Ascending aorta (tissue), 2 donors: ENCODE measurements around the gene PPIF. TPM values are rescaled to one million over a fixed set of nuclear protein-coding genes. Genes with fewer than 3 reads are reported as not detected.

ENCODE experiments used
- DNase-seq, 2 donors: peaks; one replicate each; pipeline ENCODE4 v3.0.0-alpha.2; 2019; ENCODE audit warnings: low spot score in 2 of 2
- H3K27ac ChIP-seq, 2 donors: fragments of 200-600 bp; sonication (generic); one replicate each; pipeline ENCODE4 v1.5.1; 2016 to 2017; ENCODE audit warnings: mild to moderate bottlenecking in 1 of 2
- H3K27me3 ChIP-seq: fragments of 200-600 bp; sonication (generic); one replicate; pipeline ENCODE4 v1.5.1; 2017
- H3K36me3 ChIP-seq, 2 donors: fragments of 200-600 bp; sonication (generic); one replicate each; pipeline ENCODE4 v1.5.1; 2016
- H3K4me1 ChIP-seq, 2 donors: fragments of 200-600 bp; sonication (generic); one replicate each; pipeline ENCODE4 v1.5.1; 2016 to 2017; ENCODE audit warnings: mild to moderate bottlenecking in 1 of 2
- H3K4me3 ChIP-seq, 2 donors: fragments of 200-600 bp; sonication (generic); one replicate each; pipeline ENCODE4 v1.5.1; 2016 to 2017; ENCODE audit warnings: mild to moderate bottlenecking in 1 of 2
- H3K9me3 ChIP-seq, 2 donors: fragments of 200-600 bp; sonication (generic); one replicate each; pipeline ENCODE4 v1.5.1; 2016
- intact Hi-C: fragments of 100-400 bp; cut with DNase I; formaldehyde crosslinking; loops from one replicate; pipeline ENCODE4 v1.15.1; 2023
- total RNA-seq: library from RNA; depleted of rRNA; stranded (reverse); fragments of >200 nt; gene quantifications from one replicate; pipeline ENCODE4 v1.1.0, GENCODE V29; 2016
- TF ChIP-seq, protein P1 (sequence below), 3 experiments: fragments of 200-600 bp in 2 of 3; fragments of 450-650 bp in 1 of 3; sonication (generic) in 2 of 3; IDR thresholded peaks; one replicate each; pipeline ENCODE4 v1.5.1; 2016 to 2019; ENCODE audit warnings: antibody characterized with exemption in 3 of 3, mild to moderate bottlenecking in 1 of 3, moderate library complexity in 1 of 3

PPIF gene
- total RNA-seq, 1 donor from 2014 or later: 172 TPM

DNA sequence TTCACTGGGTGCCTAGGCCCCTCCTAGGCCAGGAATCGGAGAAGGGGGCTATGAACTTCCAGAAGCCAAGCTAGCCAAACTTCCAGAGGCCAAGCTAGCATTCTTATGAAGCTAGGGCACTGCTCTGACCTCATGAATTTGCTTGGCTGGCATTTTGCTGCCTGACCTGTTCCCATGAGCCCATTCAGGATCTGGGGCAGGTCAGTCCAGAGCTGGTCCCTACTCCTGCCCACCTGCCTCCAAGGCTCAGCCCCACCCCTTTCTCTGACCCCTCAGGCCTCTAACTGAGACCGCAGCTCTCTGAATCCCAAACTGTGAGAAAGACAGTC lies 1.3 kb upstream of the PPIF start:
- no peak for DNase-seq
- Histone ChIP-seq H3K27me3 (no peaks in the 10 kb centered on the region), H3K9me3 (no peaks in the 10 kb centered on the region), H3K36me3 (peaks cover 5 to 15% of the 10 kb centered on the region in 2 donors), H3K4me1 (peaks cover 4 to 10% of the 10 kb centered on the region in 2 donors), H3K27ac (no peak overlapping the region), H3K4me3 (no peak overlapping the region)
- TF ChIP-seq, protein P1, sequence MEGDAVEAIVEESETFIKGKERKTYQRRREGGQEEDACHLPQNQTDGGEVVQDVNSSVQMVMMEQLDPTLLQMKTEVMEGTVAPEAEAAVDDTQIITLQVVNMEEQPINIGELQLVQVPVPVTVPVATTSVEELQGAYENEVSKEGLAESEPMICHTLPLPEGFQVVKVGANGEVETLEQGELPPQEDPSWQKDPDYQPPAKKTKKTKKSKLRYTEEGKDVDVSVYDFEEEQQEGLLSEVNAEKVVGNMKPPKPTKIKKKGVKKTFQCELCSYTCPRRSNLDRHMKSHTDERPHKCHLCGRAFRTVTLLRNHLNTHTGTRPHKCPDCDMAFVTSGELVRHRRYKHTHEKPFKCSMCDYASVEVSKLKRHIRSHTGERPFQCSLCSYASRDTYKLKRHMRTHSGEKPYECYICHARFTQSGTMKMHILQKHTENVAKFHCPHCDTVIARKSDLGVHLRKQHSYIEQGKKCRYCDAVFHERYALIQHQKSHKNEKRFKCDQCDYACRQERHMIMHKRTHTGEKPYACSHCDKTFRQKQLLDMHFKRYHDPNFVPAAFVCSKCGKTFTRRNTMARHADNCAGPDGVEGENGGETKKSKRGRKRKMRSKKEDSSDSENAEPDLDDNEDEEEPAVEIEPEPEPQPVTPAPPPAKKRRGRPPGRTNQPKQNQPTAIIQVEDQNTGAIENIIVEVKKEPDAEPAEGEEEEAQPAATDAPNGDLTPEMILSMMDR (IDR thresholded peaks at IDR 0.05): no peak
- intact Hi-C loops: no loop called here

DNA sequence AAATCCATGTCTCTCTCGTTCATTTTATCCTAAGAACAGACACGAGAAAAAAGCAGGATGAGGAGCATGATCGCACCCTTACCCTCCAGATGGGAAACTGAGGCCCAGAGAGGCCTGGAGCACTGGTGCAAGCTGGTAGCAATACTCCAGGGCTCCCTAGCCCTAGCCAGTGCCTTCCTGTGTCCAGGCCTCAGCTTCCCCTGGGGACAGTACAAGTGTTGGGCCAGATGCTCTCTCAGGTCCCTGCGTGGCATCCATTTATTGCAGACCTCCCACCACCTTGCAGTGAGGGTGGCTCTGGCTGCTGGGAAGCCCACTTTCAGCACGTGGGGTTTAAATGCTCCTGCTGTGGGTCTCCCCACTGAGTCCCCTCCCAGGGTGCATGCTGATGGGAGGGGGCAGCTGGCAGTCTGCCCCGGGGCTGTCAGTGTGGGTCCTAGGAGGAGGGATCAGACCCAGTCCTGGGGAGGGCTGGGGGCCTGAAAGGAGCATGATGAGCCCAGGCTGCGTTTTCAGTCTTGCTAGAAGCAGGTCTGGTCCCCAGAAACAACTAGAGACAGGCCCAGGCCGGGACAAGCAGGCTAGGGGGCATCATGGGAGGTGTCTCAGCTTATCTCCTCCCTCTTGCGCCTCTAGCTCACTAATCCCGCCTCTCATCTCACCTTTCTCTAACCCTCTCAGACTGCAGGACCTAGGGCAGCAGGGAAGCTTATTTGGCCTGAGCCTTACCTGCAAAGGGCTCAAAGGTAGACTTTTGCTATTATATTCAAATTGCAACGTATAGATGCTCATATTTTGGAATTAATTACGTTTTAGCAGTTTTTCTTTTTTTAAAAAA lies 662 bp upstream of the PPIF start:
- TF ChIP-seq, protein P1 (IDR thresholded peaks at IDR 0.05): no peak
- Histone ChIP-seq H3K36me3 (peaks cover 11 to 21% of the 10 kb centered on the region in 2 donors), H3K9me3 (no peaks in the 10 kb centered on the region), H3K27me3 (no peaks in the 10 kb centered on the region), H3K4me3 (peak overlapping the region; percentile 67 to 80), H3K4me1 (peaks cover 4 to 10% of the 10 kb centered on the region in 2 donors), H3K27ac (no peak overlapping the region)
- DNase-seq: no peak
- intact Hi-C loops: no loop called here

DNA sequence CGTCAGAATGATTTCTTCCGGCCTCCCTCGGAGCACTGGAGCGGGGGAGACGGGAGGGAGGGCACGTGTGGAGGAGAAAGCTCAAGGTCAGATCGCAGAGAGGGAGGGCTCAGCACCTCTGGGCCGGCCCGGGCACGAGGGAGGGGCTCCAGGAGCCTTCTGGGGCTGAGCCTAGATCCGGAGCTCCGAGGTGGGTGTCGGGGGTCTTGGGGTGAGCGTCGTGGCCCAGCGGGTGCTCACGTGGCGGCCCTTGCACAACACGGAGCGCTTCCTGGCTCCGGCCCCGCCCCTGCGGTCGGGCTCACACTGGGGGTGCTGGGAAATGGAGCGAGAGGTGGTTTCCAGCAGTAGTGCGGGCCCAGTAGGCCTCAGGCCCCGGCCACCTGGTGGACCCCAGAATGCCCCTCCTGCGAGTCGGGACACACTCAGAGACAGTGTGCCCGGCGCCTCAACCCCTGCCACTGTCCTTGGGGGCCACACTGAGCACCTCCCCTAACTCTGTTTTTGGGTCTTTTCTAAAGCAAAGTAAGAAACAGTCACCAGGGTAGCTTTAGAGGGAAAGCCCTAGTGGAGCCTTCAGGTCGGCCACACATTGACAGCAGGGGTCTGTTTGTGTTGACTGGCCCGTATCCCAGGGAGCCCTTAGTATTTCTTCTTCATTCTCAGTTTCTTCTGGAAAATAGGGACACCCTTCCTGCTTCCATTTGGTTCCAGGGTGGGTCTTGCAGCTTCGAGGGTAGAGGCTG lies 798 bp downstream of the PPIF start:
- intact Hi-C loops: no loop called here
- H3K4me1 ChIP-seq: peaks cover 4 to 10% of the 10 kb centered on the region in 2 donors
- H3K36me3 ChIP-seq: peaks cover 20 to 36% of the 10 kb centered on the region in 2 donors
- TF ChIP-seq, protein P1 (IDR thresholded peaks at IDR 0.05): no peak
- H3K4me3 ChIP-seq: peak overlapping the region; percentile 67 to 80
- peak overlapping the region; percentile 64 to 73 for H3K27ac ChIP-seq
- peak in 1 of 2 donors; percentile 84 for DNase-seq
- no peaks in the 10 kb centered on the region for H3K27me3 ChIP-seq
- no peaks in the 10 kb centered on the region for H3K9me3 ChIP-seq

DNA sequence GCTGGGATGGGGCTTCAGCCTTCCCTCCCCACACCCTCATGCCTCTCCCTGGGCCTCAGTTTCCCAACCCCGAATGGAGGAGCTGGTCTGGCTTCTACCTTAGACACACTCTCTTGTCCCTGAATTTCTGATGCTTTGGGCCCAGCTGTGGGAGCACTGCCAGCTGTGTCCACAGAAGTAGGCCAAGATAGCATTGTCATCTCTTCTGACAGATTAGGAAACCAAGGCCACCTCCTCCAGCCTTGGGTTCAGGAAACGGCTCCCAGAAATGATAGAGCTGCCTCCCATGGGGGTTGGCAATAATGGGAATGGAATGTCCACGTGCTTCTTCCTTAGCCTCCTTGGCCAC lies 1.3 kb downstream of the PPIF start:
- Histone ChIP-seq H3K27me3 (no peaks in the 10 kb centered on the region), H3K4me1 (peaks cover 4 to 10% of the 10 kb centered on the region in 2 donors), H3K4me3 (peak overlapping the region; percentile 67 to 80), H3K27ac (peak overlapping the region in 1 of 2 donors; percentile 73), H3K9me3 (no peaks in the 10 kb centered on the region), H3K36me3 (peaks cover 24 to 40% of the 10 kb centered on the region in 2 donors)
- TF ChIP-seq, protein P1 (IDR thresholded peaks at IDR 0.05): no peak
- DNase-seq: no peak
- intact Hi-C loops: no loop called here

DNA sequence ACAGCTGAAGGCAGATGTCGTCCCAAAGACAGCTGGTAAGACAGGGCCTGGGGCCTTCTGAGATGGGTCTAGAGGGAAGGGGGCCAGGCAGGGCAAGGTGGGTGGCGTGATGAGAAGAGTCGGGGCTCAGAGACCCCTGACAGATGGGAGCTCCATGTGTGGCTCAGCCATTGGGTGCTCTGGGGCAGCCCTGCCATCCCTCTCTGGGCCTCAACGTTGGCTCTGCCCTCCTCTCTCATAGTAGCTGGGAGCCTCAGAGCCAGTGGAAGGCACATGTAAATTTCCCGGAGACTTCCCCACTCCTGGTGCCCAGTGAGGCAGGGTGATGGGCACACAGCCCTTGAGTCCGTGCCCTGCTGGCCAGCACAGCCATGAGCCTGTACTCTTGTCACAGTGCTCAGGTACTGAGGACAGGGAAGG lies 1.8 kb downstream of the PPIF start:
- H3K36me3 ChIP-seq: peaks cover 24 to 45% of the 10 kb centered on the region in 2 donors
- no peak overlapping the region for H3K27ac ChIP-seq
- H3K27me3 ChIP-seq: no peaks in the 10 kb centered on the region
- no peak overlapping the region for H3K4me3 ChIP-seq
- TF ChIP-seq, protein P1 (IDR thresholded peaks at IDR 0.05): no peak
- peaks cover 4 to 10% of the 10 kb centered on the region in 2 donors for H3K4me1 ChIP-seq
- DNase-seq: no peak
- no peaks in the 10 kb centered on the region for H3K9me3 ChIP-seq
- intact Hi-C loops: no loop called here
